ENCODE results near the gene TGM2.

GRCh38 chr20:38196592-38196991, 31.5 kb upstream of the TGM2 start:
- TF ChIP-seq CTCF (IDR thresholded peaks at IDR 0.05) (no peak), EZH2 (IDR thresholded peaks at IDR 0.05; ENCODE audit: borderline replicate concordance, insufficient read depth, low read depth, low read length, poor library complexity, severe bottlenecking) (no peak)
